ENCODE measurements around the gene DAPP1.

DAPP1 gene

GRCh38 chr4:99853999-99854398, 37.4 kb downstream of the DAPP1 start:
- DNase-seq = no peak

- DNase-seq = peak in 2 of 58 donors; percentile 3 to 11
Observed at GRCh38 chr4:99855678-99856077, 39.1 kb downstream of the DAPP1 start.

DNA sequence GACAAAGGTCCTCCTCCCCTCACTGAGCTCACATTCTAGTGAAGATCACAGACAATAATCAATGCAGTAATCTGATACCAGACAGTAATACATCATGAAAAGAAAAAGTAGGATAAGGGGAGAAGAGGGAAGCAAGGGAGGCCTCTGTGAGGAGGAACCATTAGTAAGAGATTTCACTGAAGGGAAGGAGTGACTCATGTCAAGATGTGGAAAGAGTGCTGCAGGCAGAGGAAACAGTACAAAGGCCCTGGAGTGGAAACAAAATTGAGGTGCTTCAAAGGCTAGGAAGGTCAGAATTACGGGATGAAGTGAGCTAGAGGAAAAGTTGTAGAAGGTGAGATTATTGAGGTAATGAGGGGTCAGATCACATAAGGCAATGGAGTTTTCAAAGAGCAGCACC, 39.5 kb downstream of the DAPP1 start:
- DNase-seq = no peak

GRCh38 chr4:99857307-99857706, 40.7 kb downstream of the DAPP1 start:
- DNase-seq = no peak

DNA sequence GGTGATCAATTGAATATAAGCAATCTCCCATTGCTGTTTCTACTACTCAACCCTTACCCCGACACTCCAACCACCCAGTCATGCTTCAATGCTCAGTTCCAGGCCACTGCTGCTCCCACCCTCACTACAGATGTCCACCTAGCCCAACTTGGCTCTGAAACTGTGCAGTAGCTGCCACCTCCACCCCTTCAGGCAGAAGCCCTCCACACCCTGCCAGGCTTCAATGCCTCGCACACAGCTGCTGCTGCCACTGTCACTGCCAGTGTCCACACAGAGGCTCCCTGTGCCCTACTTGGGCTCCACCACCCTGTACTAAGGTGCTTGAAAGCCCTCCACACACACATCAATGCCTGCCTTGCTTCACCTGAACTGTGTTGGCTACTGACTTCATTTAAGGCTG, 43.0 kb downstream of the DAPP1 start:
- DNase-seq = no peak

- DNase-seq = no peak
Observed at GRCh38 chr4:99860521-99860920, 43.9 kb downstream of the DAPP1 start.

DNA sequence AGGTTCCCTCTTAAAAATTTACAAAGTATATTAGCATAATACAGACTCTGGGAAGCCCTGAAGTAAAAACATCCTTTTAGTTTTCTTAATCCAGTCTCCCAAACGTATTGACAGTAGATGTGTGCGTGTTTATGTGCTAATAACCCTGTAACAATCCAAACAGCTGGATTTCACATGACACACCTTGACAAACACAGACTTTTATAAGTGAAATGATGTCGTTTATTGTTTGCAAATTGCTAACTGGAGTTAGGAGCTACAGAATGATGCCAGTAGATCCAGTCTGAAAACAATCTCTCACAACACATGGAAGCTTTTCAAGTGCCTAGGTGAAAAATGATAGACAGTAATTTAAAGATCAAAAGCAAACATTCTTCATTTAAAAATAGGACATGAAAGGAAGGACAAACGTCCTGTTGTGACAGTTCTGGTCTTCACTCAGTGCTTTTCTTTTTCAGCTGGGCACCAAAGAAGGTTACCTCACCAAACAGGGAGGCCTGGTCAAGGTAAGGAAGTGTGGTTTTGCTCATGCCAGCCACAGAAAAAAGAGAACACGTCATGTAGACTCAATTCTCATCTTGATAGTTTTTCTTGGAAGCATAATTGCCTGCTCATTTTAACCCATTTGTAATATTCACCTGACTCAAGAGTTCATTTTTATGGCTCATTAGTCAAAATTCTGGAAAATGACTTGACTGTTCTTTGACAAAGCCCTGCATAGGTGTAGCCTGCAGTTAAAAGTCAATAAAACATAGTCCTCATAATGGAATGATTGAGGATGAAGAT, 44.7 kb downstream of the DAPP1 start:
- no peak for DNase-seq

- DNase-seq = no peak
Observed at GRCh38 chr4:99863804-99864203, 47.2 kb downstream of the DAPP1 start.

GRCh38 chr4:99868126-99868596, 51.5 kb downstream of the DAPP1 start:
- no peak for DNase-seq

- no peak for DNase-seq
Observed at GRCh38 chr4:99872570-99872969, 55.9 kb downstream of the DAPP1 start.

- DNase-seq = no peak
Observed at GRCh38 chr4:99875071-99875470, 58.4 kb downstream of the DAPP1 start.

DNA sequence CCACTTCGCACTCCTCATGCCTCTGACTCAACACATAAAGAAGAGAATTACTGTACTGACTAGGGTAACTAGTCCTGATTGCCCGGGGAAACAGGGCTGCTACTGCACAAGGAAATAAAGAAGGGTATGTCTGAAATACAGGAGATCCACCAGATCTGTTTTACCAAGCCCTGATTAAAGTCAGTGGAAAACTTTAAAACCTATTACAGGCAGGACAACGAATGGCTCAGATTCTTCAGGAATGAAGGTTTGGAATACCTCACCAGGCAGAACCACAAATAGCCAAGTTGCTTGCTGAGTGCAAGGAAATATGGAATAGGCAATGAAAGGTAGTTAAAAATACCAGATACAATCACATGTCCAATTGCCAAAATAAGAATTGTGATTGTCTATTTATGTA, 60.3 kb downstream of the DAPP1 start:
- DNase-seq = no peak

DNA sequence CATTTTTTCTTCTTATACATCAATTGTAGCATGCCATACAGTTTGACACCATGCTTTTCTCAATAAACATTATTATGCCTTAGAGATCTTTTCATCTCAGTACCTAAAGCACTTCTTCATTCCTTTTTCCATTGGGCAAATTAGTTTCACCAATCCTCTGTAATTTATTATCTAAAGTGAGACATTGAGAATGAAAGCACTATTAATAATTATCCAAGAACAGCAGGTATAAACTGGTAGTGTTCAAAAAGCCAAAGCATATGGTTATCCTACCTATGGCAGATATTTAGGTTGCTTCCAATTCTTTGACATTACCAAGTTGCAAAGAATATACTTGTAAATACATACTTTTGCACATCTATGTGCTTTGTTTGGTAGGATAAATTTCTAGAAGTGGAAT, 62.0 kb downstream of the DAPP1 start:
- DNase-seq = no peak

DNA sequence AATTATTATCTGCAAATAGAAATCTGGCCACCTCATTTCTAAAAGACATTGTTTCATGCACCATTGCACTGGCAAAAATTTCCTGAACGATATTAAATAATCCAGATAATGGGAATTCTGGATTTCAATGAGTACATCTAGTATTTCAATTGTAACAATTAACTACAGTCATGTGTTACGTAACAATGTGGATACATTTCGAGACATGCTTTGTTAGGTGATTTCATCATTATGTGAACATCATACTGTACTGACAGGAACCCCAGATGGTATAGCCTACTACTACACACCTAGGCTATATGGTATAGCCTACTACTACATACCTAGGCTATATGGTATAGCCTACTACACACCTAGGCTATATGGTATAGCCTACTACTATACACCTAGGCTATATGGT, 62.8 kb downstream of the DAPP1 start:
- no peak for DNase-seq

DNA sequence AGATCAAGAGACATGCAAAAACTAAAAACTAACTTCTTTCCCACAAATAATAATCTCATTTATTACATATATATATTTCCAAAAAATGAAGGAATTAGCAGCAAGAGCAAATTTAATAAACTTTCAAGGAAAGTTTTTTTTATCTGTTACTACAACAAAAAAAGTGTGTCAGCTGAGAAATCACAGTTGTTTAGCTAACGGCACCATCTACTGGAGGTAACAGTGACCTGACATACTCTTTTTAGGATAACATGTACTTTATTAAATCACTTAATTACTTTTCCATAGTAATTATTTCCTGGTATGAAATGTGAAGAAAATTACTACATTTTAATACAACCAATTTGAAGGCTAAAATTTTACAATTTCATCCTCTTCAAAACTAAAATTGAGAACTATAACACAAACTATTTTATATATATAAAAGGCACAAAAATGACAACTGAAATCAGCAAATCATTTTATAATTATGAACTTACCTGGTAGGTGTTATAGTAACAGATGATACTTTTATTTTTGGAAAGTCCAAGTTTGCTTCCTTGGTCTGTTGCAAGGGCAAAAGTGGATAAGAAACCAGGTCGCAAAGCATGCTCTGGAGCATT, 68.5 kb downstream of the DAPP1 start:
- DNase-seq = no peak

DNA sequence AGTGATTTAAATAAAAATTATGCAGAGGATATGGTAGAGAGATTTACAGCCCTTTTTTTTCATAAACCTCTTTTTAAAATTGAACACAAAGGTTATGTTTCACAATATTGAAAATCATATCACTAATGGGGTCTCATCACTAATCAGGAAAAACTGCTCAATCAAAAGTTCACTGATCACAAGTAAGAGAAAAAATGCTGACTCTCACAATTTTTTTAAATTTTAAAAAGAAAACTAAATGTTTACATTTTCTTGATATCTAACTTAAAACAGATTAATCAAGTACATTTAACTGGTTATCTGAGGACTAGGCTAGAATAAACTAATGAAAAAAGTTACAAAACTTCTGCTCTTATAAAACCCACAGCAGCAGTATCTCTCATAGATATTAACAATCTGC, 69.1 kb downstream of the DAPP1 start:
- DNase-seq = no peak

- no peak for DNase-seq
Observed at GRCh38 chr4:99886146-99886545, 69.5 kb downstream of the DAPP1 start.

- no peak for DNase-seq
Observed at GRCh38 chr4:99887837-99888236, 71.2 kb downstream of the DAPP1 start.

- DNase-seq = no peak
Observed at GRCh38 chr4:99891351-99891750, 74.7 kb downstream of the DAPP1 start.

DNA sequence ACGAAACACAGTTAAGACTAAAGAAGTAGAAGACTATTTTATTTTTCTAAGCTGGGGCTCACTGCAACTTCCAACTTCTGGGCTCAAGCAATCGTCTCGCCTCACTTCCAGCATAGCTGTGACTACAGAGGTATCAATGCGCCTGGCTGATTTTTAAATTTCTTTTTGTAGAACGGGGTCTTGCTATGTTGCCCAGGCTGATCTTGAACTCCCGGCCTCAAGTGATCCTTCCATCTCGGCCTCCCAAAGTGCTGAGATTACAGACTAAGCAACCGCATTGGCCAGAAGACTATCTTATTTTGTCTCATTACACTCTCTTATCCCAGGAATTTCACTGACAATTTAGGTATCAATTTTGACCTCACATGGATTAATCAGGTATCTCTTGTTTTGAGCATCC, 76.4 kb downstream of the DAPP1 start:
- DNase-seq = no peak

DNA sequence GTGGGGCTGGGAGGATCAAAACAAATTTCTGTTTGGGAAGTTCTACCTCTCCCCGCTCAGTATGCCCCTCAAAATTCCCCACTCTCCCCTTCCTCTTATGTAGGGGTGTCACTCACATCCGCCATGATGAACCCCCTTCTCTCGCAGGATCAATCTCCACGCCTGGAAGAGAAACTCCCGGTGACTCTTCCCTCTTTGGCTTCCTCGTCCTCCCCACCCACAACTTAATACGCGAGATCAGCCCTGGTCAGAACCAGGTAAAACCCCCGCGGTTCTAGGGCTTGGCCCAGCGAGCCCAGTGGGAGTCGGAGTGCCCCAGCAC, 77.2 kb downstream of the DAPP1 start:
- peak in 2 of 58 donors; percentile 37 to 51 for DNase-seq

- peak; percentile 36 to 92 (median 86) for DNase-seq
Observed at GRCh38 chr4:99894161-99894997, 77.8 kb downstream of the DAPP1 start, which contains the start of gene LAMTOR3. Gene LAMTOR3 (minus strand): TSS chr4:99894427. CDS start chr4:99893963, 464 bp downstream.
